ENCODE measurements around the gene SLC15A2. TPM values are rescaled to one million over a fixed set of nuclear protein-coding genes. Genes with fewer than 3 reads are reported as not detected.

Gene SLC15A2
- total and polyA plus RNA-seq, 2 experiments from 2014 or later: 0.26 to 0.90 TPM

DNA sequence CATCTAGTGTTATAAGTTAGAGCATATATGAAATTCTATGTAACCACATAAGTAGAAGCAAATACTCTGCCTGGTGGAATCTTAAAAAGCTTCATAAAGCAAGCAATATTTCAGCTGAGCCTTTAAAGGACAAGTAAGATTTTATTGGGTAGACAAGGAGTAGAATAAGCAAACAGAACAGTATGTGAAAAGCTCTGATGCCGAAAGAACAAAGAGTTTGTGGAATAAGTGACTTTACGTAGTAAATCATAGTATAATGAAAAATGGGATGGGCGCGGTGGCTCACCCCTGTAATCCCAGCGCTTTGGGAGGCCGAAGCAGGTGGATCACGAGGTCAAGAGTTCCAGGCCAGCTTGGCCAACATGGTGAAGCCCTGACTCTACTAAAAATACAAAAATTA is 49.3 kb upstream of the SLC15A2 start:
- no peaks in the 10 kb centered on the region for H4K20me1 ChIP-seq (replicated peaks; ENCODE audit: insufficient read depth)
- no peak overlapping the region for H3K4me3 ChIP-seq
- no peaks in the 10 kb centered on the region for H3K9me2 ChIP-seq (ENCODE audit: insufficient read depth)
- no peaks in the 10 kb centered on the region for H3F3A ChIP-seq (replicated peaks; ENCODE audit: low read depth)
- H3K9me3 Mint-ChIP-seq: no peaks in the 10 kb centered on the region; the same call in 2 of the 3 replicates
- no peak overlapping the region for H3K27ac Mint-ChIP-seq
- H3K79me2 ChIP-seq (replicated peaks; ENCODE audit: insufficient read depth): no peaks in the 10 kb centered on the region
- H3K36me3 ChIP-seq (ENCODE audit: insufficient read depth): no peaks in the 10 kb centered on the region; the same call in 1 of the 2 replicates
- no peak overlapping the region for H3K27ac ChIP-seq (ENCODE audit: low read depth)
- TF ChIP-seq STAT1 (IDR thresholded peaks at IDR 0.05; ENCODE audit: unreplicated experiment) (no peak), EZH2 (IDR thresholded peaks at IDR 0.05; ENCODE audit: low read depth, unreplicated experiment) (no peak), NANOG (IDR thresholded peaks at IDR 0.05; ENCODE audit: borderline replicate concordance) (no peak), POLR2AphosphoS5 (IDR thresholded peaks at IDR 0.05; ENCODE audit: low read depth) (no peak), EZH2phosphoT487 (IDR thresholded peaks at IDR 0.05; ENCODE audit: unreplicated experiment) (no peak), CREB1 (CRISPR knock-in tag; IDR thresholded peaks at IDR 0.05; ENCODE audit: low read depth) (no peak)
- TF ChIP-seq, protein P1, sequence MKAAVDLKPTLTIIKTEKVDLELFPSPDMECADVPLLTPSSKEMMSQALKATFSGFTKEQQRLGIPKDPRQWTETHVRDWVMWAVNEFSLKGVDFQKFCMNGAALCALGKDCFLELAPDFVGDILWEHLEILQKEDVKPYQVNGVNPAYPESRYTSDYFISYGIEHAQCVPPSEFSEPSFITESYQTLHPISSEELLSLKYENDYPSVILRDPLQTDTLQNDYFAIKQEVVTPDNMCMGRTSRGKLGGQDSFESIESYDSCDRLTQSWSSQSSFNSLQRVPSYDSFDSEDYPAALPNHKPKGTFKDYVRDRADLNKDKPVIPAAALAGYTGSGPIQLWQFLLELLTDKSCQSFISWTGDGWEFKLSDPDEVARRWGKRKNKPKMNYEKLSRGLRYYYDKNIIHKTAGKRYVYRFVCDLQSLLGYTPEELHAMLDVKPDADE (IDR thresholded peaks at IDR 0.05): no peak
- TF ChIP-seq, protein P2, sequence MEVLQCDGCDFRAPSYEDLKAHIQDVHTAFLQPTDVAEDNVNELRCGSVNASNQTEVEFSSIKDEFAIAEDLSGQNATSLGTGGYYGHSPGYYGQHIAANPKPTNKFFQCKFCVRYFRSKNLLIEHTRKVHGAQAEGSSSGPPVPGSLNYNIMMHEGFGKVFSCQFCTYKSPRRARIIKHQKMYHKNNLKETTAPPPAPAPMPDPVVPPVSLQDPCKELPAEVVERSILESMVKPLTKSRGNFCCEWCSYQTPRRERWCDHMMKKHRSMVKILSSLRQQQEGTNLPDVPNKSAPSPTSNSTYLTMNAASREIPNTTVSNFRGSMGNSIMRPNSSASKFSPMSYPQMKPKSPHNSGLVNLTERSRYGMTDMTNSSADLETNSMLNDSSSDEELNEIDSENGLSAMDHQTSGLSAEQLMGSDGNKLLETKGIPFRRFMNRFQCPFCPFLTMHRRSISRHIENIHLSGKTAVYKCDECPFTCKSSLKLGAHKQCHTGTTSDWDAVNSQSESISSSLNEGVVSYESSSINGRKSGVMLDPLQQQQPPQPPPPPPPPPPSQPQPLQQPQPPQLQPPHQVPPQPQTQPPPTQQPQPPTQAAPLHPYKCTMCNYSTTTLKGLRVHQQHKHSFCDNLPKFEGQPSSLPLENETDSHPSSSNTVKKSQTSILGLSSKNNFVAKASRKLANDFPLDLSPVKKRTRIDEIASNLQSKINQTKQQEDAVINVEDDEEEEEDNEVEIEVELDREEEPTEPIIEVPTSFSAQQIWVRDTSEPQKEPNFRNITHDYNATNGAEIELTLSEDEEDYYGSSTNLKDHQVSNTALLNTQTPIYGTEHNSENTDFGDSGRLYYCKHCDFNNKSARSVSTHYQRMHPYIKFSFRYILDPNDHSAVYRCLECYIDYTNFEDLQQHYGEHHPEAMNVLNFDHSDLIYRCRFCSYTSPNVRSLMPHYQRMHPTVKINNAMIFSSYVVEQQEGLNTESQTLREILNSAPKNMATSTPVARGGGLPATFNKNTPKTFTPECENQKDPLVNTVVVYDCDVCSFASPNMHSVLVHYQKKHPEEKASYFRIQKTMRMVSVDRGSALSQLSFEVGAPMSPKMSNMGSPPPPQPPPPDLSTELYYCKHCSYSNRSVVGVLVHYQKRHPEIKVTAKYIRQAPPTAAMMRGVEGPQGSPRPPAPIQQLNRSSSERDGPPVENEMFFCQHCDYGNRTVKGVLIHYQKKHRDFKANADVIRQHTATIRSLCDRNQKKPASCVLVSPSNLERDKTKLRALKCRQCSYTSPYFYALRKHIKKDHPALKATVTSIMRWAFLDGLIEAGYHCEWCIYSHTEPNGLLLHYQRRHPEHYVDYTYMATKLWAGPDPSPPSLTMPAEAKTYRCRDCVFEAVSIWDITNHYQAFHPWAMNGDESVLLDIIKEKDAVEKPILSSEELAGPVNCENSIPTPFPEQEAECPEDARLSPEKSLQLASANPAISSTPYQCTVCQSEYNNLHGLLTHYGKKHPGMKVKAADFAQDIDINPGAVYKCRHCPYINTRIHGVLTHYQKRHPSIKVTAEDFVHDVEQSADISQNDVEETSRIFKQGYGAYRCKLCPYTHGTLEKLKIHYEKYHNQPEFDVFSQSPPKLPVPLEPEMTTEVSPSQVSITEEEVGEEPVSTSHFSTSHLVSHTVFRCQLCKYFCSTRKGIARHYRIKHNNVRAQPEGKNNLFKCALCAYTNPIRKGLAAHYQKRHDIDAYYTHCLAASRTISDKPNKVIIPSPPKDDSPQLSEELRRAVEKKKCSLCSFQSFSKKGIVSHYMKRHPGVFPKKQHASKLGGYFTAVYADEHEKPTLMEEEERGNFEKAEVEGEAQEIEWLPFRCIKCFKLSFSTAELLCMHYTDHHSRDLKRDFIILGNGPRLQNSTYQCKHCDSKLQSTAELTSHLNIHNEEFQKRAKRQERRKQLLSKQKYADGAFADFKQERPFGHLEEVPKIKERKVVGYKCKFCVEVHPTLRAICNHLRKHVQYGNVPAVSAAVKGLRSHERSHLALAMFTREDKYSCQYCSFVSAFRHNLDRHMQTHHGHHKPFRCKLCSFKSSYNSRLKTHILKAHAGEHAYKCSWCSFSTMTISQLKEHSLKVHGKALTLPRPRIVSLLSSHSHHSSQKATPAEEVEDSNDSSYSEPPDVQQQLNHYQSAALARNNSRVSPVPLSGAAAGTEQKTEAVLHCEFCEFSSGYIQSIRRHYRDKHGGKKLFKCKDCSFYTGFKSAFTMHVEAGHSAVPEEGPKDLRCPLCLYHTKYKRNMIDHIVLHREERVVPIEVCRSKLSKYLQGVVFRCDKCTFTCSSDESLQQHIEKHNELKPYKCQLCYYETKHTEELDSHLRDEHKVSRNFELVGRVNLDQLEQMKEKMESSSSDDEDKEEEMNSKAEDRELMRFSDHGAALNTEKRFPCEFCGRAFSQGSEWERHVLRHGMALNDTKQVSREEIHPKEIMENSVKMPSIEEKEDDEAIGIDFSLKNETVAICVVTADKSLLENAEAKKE (CRISPR knock-in tag; IDR thresholded peaks at IDR 0.05): no peak
- TF ChIP-seq, protein P3, sequence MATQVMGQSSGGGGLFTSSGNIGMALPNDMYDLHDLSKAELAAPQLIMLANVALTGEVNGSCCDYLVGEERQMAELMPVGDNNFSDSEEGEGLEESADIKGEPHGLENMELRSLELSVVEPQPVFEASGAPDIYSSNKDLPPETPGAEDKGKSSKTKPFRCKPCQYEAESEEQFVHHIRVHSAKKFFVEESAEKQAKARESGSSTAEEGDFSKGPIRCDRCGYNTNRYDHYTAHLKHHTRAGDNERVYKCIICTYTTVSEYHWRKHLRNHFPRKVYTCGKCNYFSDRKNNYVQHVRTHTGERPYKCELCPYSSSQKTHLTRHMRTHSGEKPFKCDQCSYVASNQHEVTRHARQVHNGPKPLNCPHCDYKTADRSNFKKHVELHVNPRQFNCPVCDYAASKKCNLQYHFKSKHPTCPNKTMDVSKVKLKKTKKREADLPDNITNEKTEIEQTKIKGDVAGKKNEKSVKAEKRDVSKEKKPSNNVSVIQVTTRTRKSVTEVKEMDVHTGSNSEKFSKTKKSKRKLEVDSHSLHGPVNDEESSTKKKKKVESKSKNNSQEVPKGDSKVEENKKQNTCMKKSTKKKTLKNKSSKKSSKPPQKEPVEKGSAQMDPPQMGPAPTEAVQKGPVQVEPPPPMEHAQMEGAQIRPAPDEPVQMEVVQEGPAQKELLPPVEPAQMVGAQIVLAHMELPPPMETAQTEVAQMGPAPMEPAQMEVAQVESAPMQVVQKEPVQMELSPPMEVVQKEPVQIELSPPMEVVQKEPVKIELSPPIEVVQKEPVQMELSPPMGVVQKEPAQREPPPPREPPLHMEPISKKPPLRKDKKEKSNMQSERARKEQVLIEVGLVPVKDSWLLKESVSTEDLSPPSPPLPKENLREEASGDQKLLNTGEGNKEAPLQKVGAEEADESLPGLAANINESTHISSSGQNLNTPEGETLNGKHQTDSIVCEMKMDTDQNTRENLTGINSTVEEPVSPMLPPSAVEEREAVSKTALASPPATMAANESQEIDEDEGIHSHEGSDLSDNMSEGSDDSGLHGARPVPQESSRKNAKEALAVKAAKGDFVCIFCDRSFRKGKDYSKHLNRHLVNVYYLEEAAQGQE (IDR thresholded peaks at IDR 0.05; ENCODE audit: unreplicated experiment): no peak
- TF ChIP-seq, protein P4, sequence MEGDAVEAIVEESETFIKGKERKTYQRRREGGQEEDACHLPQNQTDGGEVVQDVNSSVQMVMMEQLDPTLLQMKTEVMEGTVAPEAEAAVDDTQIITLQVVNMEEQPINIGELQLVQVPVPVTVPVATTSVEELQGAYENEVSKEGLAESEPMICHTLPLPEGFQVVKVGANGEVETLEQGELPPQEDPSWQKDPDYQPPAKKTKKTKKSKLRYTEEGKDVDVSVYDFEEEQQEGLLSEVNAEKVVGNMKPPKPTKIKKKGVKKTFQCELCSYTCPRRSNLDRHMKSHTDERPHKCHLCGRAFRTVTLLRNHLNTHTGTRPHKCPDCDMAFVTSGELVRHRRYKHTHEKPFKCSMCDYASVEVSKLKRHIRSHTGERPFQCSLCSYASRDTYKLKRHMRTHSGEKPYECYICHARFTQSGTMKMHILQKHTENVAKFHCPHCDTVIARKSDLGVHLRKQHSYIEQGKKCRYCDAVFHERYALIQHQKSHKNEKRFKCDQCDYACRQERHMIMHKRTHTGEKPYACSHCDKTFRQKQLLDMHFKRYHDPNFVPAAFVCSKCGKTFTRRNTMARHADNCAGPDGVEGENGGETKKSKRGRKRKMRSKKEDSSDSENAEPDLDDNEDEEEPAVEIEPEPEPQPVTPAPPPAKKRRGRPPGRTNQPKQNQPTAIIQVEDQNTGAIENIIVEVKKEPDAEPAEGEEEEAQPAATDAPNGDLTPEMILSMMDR (conservative IDR thresholded peaks at IDR 0.05; ENCODE audit: low read depth in 2 of 2): no peak
- no peaks in the 10 kb centered on the region; the same call in 2 of the 3 replicates for H3K36me3 Mint-ChIP-seq (ENCODE audit: low read depth)
- H3K27me3 ChIP-seq (ENCODE audit: insufficient read depth): no peaks in the 10 kb centered on the region
- DNase-seq (ENCODE audit: low spot score) (no peak), ATAC-seq (no peak)
- H3K4me3 Mint-ChIP-seq: no peak overlapping the region
- no peak overlapping the region for H3K4me2 ChIP-seq
- no peaks in the 10 kb centered on the region for H3K4me1 Mint-ChIP-seq
- no peaks in the 10 kb centered on the region for H3K27me3 Mint-ChIP-seq (ENCODE audit: insufficient read depth, low read depth, poor library complexity)
- no peak overlapping the region for H2AFZ ChIP-seq
- H3K4me1 ChIP-seq (ENCODE audit: insufficient read depth): no peaks in the 10 kb centered on the region

Data from GM23338 (cell line).